ENCODE data around the gene MEGF11.

MEGF11 gene

GRCh38 chr15:66161575-66162118 is 91.9 kb downstream of the MEGF11 start:
- no peak for ATAC-seq
- peaks cover 6% of the 10 kb centered on the region for H3K27me3 Mint-ChIP-seq
- H3K27ac Mint-ChIP-seq = no peak overlapping the region
- DNase-seq = no peak
- no peaks in the 10 kb centered on the region for H3K9me3 Mint-ChIP-seq
- no peak overlapping the region for H3K4me3 Mint-ChIP-seq
- H3K4me1 Mint-ChIP-seq = peaks cover 4% of the 10 kb centered on the region

GRCh38 chr15:66161108-66161507 is 92.4 kb downstream of the MEGF11 start:
- ATAC-seq = no peak
- no peak overlapping the region for H3K4me3 Mint-ChIP-seq
- peaks cover 8% of the 10 kb centered on the region for H3K4me1 Mint-ChIP-seq
- DNase-seq = no peak
- no peaks in the 10 kb centered on the region for H3K9me3 Mint-ChIP-seq
- peaks cover 11% of the 10 kb centered on the region for H3K27me3 Mint-ChIP-seq
- no peak overlapping the region for H3K27ac Mint-ChIP-seq

- H3K27ac Mint-ChIP-seq = no peak overlapping the region
- no peak for DNase-seq
- peaks cover 8% of the 10 kb centered on the region for H3K4me1 Mint-ChIP-seq
- no peak overlapping the region for H3K4me3 Mint-ChIP-seq
- ATAC-seq = no peak
- H3K9me3 Mint-ChIP-seq = no peaks in the 10 kb centered on the region
- H3K27me3 Mint-ChIP-seq = peaks cover 11% of the 10 kb centered on the region
Observed at GRCh38 chr15:66157507-66157906, 96.0 kb downstream of the MEGF11 start.

GRCh38 chr15:66156310-66156975 is 97.1 kb downstream of the MEGF11 start:
- H3K9me3 Mint-ChIP-seq = no peaks in the 10 kb centered on the region
- peaks cover 14% of the 10 kb centered on the region for H3K27me3 Mint-ChIP-seq
- H3K4me1 Mint-ChIP-seq = peaks cover 8% of the 10 kb centered on the region
- peak overlapping the region in 1 of 2 donors; percentile 81 for H3K27ac Mint-ChIP-seq
- ATAC-seq (no peak), DNase-seq (no peak)
- H3K4me3 Mint-ChIP-seq = no peak overlapping the region

GRCh38 chr15:66155065-66155464 is 98.5 kb downstream of the MEGF11 start:
- Mint-ChIP-seq H3K4me1 (peaks cover 8% of the 10 kb centered on the region), H3K27ac (no peak overlapping the region), H3K27me3 (peaks cover 18% of the 10 kb centered on the region), H3K9me3 (no peaks in the 10 kb centered on the region), H3K4me3 (no peak overlapping the region)
- DNase-seq (no peak), ATAC-seq (no peak)

- Mint-ChIP-seq H3K9me3 (no peaks in the 10 kb centered on the region), H3K27ac (no peak overlapping the region), H3K27me3 (peaks cover 18% of the 10 kb centered on the region), H3K4me1 (peaks cover 8% of the 10 kb centered on the region), H3K4me3 (no peak overlapping the region)
- DNase-seq (no peak), ATAC-seq (no peak)
Observed at GRCh38 chr15:66154581-66154980, 99.0 kb downstream of the MEGF11 start.

GRCh38 chr15:66153549-66154415 is 99.8 kb downstream of the MEGF11 start:
- no peaks in the 10 kb centered on the region for H3K9me3 Mint-ChIP-seq
- peaks cover 18% of the 10 kb centered on the region for H3K27me3 Mint-ChIP-seq
- DNase-seq (no peak), ATAC-seq (no peak)
- H3K4me3 Mint-ChIP-seq = no peak overlapping the region
- peak overlapping the region in 1 of 2 donors; percentile 68 for H3K27ac Mint-ChIP-seq
- H3K4me1 Mint-ChIP-seq = peaks cover 8% of the 10 kb centered on the region

GRCh38 chr15:66152650-66153049 is 100.9 kb downstream of the MEGF11 start:
- Mint-ChIP-seq H3K4me1 (peaks cover 8% of the 10 kb centered on the region), H3K27ac (no peak overlapping the region), H3K4me3 (no peak overlapping the region), H3K9me3 (no peaks in the 10 kb centered on the region), H3K27me3 (peaks cover 18% of the 10 kb centered on the region)
- DNase-seq = no peak
- ATAC-seq = no peak

GRCh38 chr15:66151809-66152208 is 101.7 kb downstream of the MEGF11 start:
- peaks cover 14% of the 10 kb centered on the region for H3K27me3 Mint-ChIP-seq
- no peaks in the 10 kb centered on the region for H3K9me3 Mint-ChIP-seq
- ATAC-seq = no peak
- H3K4me3 Mint-ChIP-seq = no peak overlapping the region
- DNase-seq = no peak
- peaks cover 6% of the 10 kb centered on the region for H3K4me1 Mint-ChIP-seq
- H3K27ac Mint-ChIP-seq = no peak overlapping the region

- Mint-ChIP-seq H3K9me3 (no peaks in the 10 kb centered on the region), H3K4me1 (no peaks in the 10 kb centered on the region), H3K27ac (no peak overlapping the region), H3K4me3 (no peak overlapping the region), H3K27me3 (peaks cover 7% of the 10 kb centered on the region)
- DNase-seq = no peak
- ATAC-seq = no peak
Observed at GRCh38 chr15:66149871-66150270, 103.7 kb downstream of the MEGF11 start.

GRCh38 chr15:66148187-66148586 is 105.4 kb downstream of the MEGF11 start:
- Mint-ChIP-seq H3K27me3 (peaks cover 7% of the 10 kb centered on the region), H3K9me3 (no peaks in the 10 kb centered on the region)
- no peak for ATAC-seq

GRCh38 chr15:66147440-66147839 is 106.1 kb downstream of the MEGF11 start:
- Mint-ChIP-seq H3K27ac (no peak overlapping the region), H3K4me3 (no peak overlapping the region), H3K9me3 (no peaks in the 10 kb centered on the region), H3K27me3 (peaks cover 7% of the 10 kb centered on the region), H3K4me1 (no peaks in the 10 kb centered on the region)
- ATAC-seq (no peak), DNase-seq (no peak)

More at GRCh38 chr15:66148187-66148586, 105.4 kb downstream of the MEGF11 start:
- H3K4me1 Mint-ChIP-seq = no peaks in the 10 kb centered on the region
- DNase-seq = no peak
- no peak overlapping the region for H3K4me3 Mint-ChIP-seq
- H3K27ac Mint-ChIP-seq = no peak overlapping the region

- no peak for DNase-seq
- H3K27me3 Mint-ChIP-seq = no peaks in the 10 kb centered on the region
Observed at GRCh38 chr15:66145726-66146182, 107.8 kb downstream of the MEGF11 start.

GRCh38 chr15:66144978-66145725 is 108.4 kb downstream of the MEGF11 start:
- H3K4me1 Mint-ChIP-seq = no peaks in the 10 kb centered on the region
- no peak overlapping the region for H3K4me3 Mint-ChIP-seq
- no peaks in the 10 kb centered on the region for H3K9me3 Mint-ChIP-seq
- no peak overlapping the region for H3K27ac Mint-ChIP-seq
- DNase-seq = no peak
- no peak for ATAC-seq
- no peaks in the 10 kb centered on the region for H3K27me3 Mint-ChIP-seq

More at GRCh38 chr15:66145726-66146182, 107.8 kb downstream of the MEGF11 start:
- Mint-ChIP-seq H3K4me3 (no peak overlapping the region), H3K27ac (no peak overlapping the region), H3K4me1 (no peaks in the 10 kb centered on the region), H3K9me3 (no peaks in the 10 kb centered on the region)
- no peak for ATAC-seq

- DNase-seq = no peak
- no peaks in the 10 kb centered on the region for H3K9me3 Mint-ChIP-seq
- H3K27ac Mint-ChIP-seq = peak overlapping the region in 1 of 2 donors; percentile 36
- H3K4me3 Mint-ChIP-seq = no peak overlapping the region
- no peak for ATAC-seq
- no peaks in the 10 kb centered on the region for H3K27me3 Mint-ChIP-seq
- H3K4me1 Mint-ChIP-seq = no peaks in the 10 kb centered on the region
Observed at GRCh38 chr15:66142285-66142684, 111.3 kb downstream of the MEGF11 start.

Data from stimulated activated naive CD8-positive, alpha-beta T cell treated with anti-CD3 and anti-CD28 coated beads, Interleukin-15, amount 100 ng/mL, for 72 hours (primary cell).